WTC11 (cell line): ENCODE data around the gene TACSTD2.

Experiments
- ATF2 ChIP-seq: sonication (generic); formaldehyde crosslinking; IDR thresholded peaks from 2 replicates; pipeline ENCODE4 v1.8.1; 2022; ENCODE audit warnings: low read depth, missing genetic modification reagents, borderline replicate concordance
- ATF3 ChIP-seq: sonication (generic); formaldehyde crosslinking; conservative IDR thresholded peaks from 2 replicates; pipeline ENCODE4 v1.8.1; 2022; ENCODE audit warnings: mild to moderate bottlenecking, missing genetic modification reagents
- CREM ChIP-seq: sonication (generic); formaldehyde crosslinking; IDR thresholded peaks from 2 replicates; pipeline ENCODE4 v1.8.1; 2022; ENCODE audit warnings: mild to moderate bottlenecking, missing genetic modification reagents, moderate library complexity
- CTCF ChIP-seq: fragments of 200-600 bp; IDR thresholded peaks from 2 replicates; pipeline ENCODE4 v1.8.0; 2022; ENCODE audit warnings: antibody characterized with exemption
- E2F5 ChIP-seq: sonication (generic); formaldehyde crosslinking; IDR thresholded peaks from 2 replicates; pipeline ENCODE4 v1.8.1; 2022; ENCODE audit warnings: mild to moderate bottlenecking, moderate library complexity, missing genetic modification reagents
- ELF4 ChIP-seq: sonication (generic); formaldehyde crosslinking; IDR thresholded peaks from 2 replicates; pipeline ENCODE4 v1.8.1; 2022; ENCODE audit warnings: low read depth, mild to moderate bottlenecking, moderate library complexity, missing genetic modification reagents
- GRHL2 ChIP-seq: fragments of 250-450 bp; sonication (Bioruptor Pico); IDR thresholded peaks from 2 replicates; pipeline ENCODE4 v1.8.0; 2022; ENCODE audit warnings: mild to moderate bottlenecking, moderate library complexity; ENCODE audit not compliant: insufficient replicate concordance, severe bottlenecking
- KAT7 ChIP-seq: sonication (generic); formaldehyde crosslinking; IDR thresholded peaks from 2 replicates; pipeline ENCODE4 v1.8.1; 2023; ENCODE audit warnings: missing genetic modification reagents, mild to moderate bottlenecking, borderline replicate concordance
- STAT6 ChIP-seq: sonication (generic); formaldehyde crosslinking; conservative IDR thresholded peaks from 2 replicates; pipeline ENCODE4 v1.8.1; 2023; ENCODE audit warnings: mild to moderate bottlenecking, low read depth, missing genetic modification reagents, moderate library complexity
- USF2 ChIP-seq: sonication (generic); formaldehyde crosslinking; IDR thresholded peaks from 2 replicates; pipeline ENCODE4 v1.8.1; 2023; ENCODE audit warnings: mild to moderate bottlenecking, missing genetic modification reagents, moderate library complexity
- ZNF232 ChIP-seq: sonication (generic); formaldehyde crosslinking; IDR thresholded peaks from 2 replicates; pipeline ENCODE4 v1.8.0; 2022; ENCODE audit warnings: mild to moderate bottlenecking, missing genetic modification reagents

GRCh38 chr1:58583496-58583895 is 6.4 kb upstream of the TACSTD2 start:
- TF ChIP-seq CTCF (no peak), ATF2 (CRISPR knock-in tag) (no peak), ZNF232 (CRISPR knock-in tag) (no peak), KAT7 (no peak), E2F5 (CRISPR knock-in tag) (no peak), CREM (no peak), ELF4 (CRISPR knock-in tag) (no peak), ATF3 (CRISPR knock-in tag) (no peak), GRHL2 (CRISPR knock-in tag) (no peak), STAT6 (CRISPR knock-in tag) (no peak), USF2 (no peak)
